SKM-1 (cell line): ENCODE results near the gene VAT1.
"Not testable (repeated sequence)": the region's sequence is repeated elsewhere in the genome, so short reads cannot be mapped to it uniquely, and the experiment has no call there.

Experiments used
- DNase-seq: peaks from one replicate; lab custom pipeline; 2025; ENCODE audit not compliant: unreplicated experiment; lab: John Stamatoyannopoulos, UW

VAT1 gene

GRCh38 chr17:43010667-43011308, 11.4 kb downstream of the VAT1 start:
- DNase-seq: no peak

GRCh38 chr17:43006639-43007551, 15.3 kb downstream of the VAT1 start, which contains the start of gene IFI35:
TSS of gene IFI35 (plus strand) at chr17:43006784. CDS start at chr17:43006948, 164 bp downstream.
- DNase-seq: peak; percentile 40

GRCh38 chr17:43003542-43004172, 18.5 kb downstream of the VAT1 start:
- DNase-seq: no peak

- not testable (repeated sequence) for DNase-seq
Observed at GRCh38 chr17:43000894-43001293, 21.3 kb downstream of the VAT1 start.

GRCh38 chr17:42999003-42999525, 23.1 kb downstream of the VAT1 start:
- DNase-seq: no peak

- DNase-seq: peak; percentile 100
Observed at GRCh38 chr17:42997984-42998938, 23.9 kb downstream of the VAT1 start, which contains the start of gene RPL27. TSS of gene RPL27 (plus strand) at chr17:42998419. CDS start at chr17:42998751, 332 bp downstream.

GRCh38 chr17:42997390-42997983, 24.7 kb downstream of the VAT1 start:
- no peak for DNase-seq

- DNase-seq: not testable (repeated sequence)
Observed at GRCh38 chr17:42993913-42994312, 28.3 kb downstream of the VAT1 start.

- DNase-seq: no peak
Observed at GRCh38 chr17:42992872-42993271, 29.3 kb downstream of the VAT1 start.

GRCh38 chr17:42991471-42991870, 30.7 kb downstream of the VAT1 start:
- DNase-seq: no peak

- DNase-seq: no peak
Observed at GRCh38 chr17:42989726-42990652, 32.2 kb downstream of the VAT1 start.

- no peak for DNase-seq
Observed at GRCh38 chr17:42989141-42989540, 33.0 kb downstream of the VAT1 start.

GRCh38 chr17:42985225-42985624, 37.0 kb downstream of the VAT1 start:
- peak; percentile 94 for DNase-seq

GRCh38 chr17:42982266-42982665, 39.9 kb downstream of the VAT1 start:
- no peak for DNase-seq

GRCh38 chr17:42980766-42981397, 41.3 kb downstream of the VAT1 start:
- DNase-seq: no peak

GRCh38 chr17:42980274-42980765, 41.9 kb downstream of the VAT1 start, which contains the start of gene RUNDC1:
TSS of gene RUNDC1 (plus strand) at chr17:42980565. CDS start at chr17:42980577, 12 bp downstream.
- DNase-seq: no peak

- no peak for DNase-seq
Observed at GRCh38 chr17:42979511-42980273, 42.5 kb downstream of the VAT1 start, which contains the start of gene PTGES3L. TSS of gene PTGES3L (minus strand) at chr17:42980080. CDS start at chr17:42980053, 27 bp downstream.
